ENCODE results near the gene LHFPL2. TPM values are rescaled to one million over a fixed set of nuclear protein-coding genes. Genes with fewer than 3 reads are reported as not detected.

The LHFPL2 gene
- polyA plus RNA-seq, 1 of the 3 experiments (the other 2 are of a cell fraction): 10.4 TPM

GRCh38 chr5:78661044-78661443 lies 12.5 kb upstream of the LHFPL2 start (continued):
- TF ChIP-seq IRF3 (IDR thresholded peaks at IDR 0.05; ENCODE audit: low read depth, low read length): no peak

GRCh38 chr5:78660401-78660800 lies 11.8 kb upstream of the LHFPL2 start:
- DNase-seq: no peak

More at GRCh38 chr5:78660401-78660800, 11.8 kb upstream of the LHFPL2 start:
- Histone ChIP-seq H3K27ac (ENCODE audit: low read depth in 2 of 2, low read length in 1 of 2) (no peak overlapping the region), H4K20me1 (ENCODE audit: insufficient read depth) (no peaks in the 10 kb centered on the region), H3K79me2 (ENCODE audit: insufficient read depth) (no peaks in the 10 kb centered on the region), H3K4me1 (ENCODE audit: control insufficient read depth in 1 of 2, insufficient read depth in 2 of 2, low read depth in 1 of 2, low read length in 1 of 2) (peaks cover 0 to 2% of the 10 kb centered on the region in 2 experiments; a peak in 1 of 4 replicates), H2AFZ (ENCODE audit: low read depth) (no peak overlapping the region), H3K4me3 (ENCODE audit: low read depth in 2 of 2, low read length in 1 of 2) (no peak overlapping the region), H3K4me2 (no peak overlapping the region), H3K27me3 (ENCODE audit: insufficient read depth) (no peaks in the 10 kb centered on the region), H3K9ac (no peak overlapping the region), H3K9me2 (no peaks in the 10 kb centered on the region), H3K9me3 (no peaks in the 10 kb centered on the region), H3F3A (replicated peaks; ENCODE audit: insufficient read depth) (peaks cover 11% of the 10 kb centered on the region), H3K36me3 (replicated peaks in 1 of 2; ENCODE audit: control insufficient read depth in 1 of 2, insufficient read depth in 2 of 2, low read length in 1 of 2) (no peaks in the 10 kb centered on the region)
- POLR2A ChIA-PET: no interaction called here
- CTCF ChIA-PET: no interaction called here
- WGBS (ENCODE audit: low lambda C conversion rate): 8% methylated on average over 1 of the region's 1 CpG
- TF ChIP-seq GABPA (IDR thresholded peaks at IDR 0.05; ENCODE audit: low read depth) (no peak), ZBTB33 (IDR thresholded peaks at IDR 0.05; ENCODE audit: borderline replicate concordance, low read depth) (no peak), TCF12 (IDR thresholded peaks at IDR 0.05) (no peak), RXRA (IDR thresholded peaks at IDR 0.05; ENCODE audit: borderline replicate concordance, low read depth) (no peak), USF2 (IDR thresholded peaks at IDR 0.05; ENCODE audit: borderline replicate concordance, low read depth, low read length) (no peak), IRF3 (IDR thresholded peaks at IDR 0.05; ENCODE audit: low read depth, low read length) (no peak)
